Mesendoderm (in vitro differentiated cells): ENCODE results near the gene DHRS4L2.
A peak's percentile ranks its signal among the peaks of the same experiment; 100 is the strongest.
"Not testable (repeated sequence)": the region's sequence is repeated elsewhere in the genome, so short reads cannot be mapped to it uniquely, and the experiment has no call there.

Experiments
- DNase-seq: peaks from one replicate; pipeline ENCODE4 v3.0.0; 2013
- H2AK5ac ChIP-seq: 2 replicates; pipeline ENCODE4 v1.6.1; 2013; ENCODE audit warnings: low read length, inconsistent platforms
- H2BK120ac ChIP-seq: 2 replicates; pipeline ENCODE4 v1.6.1; 2013; ENCODE audit warnings: low read depth, mild to moderate bottlenecking, low read length, moderate library complexity, mixed read lengths
- H2BK15ac ChIP-seq: replicated peaks from 2 replicates; pipeline ENCODE4 v1.6.1; 2013; ENCODE audit warnings: low read depth, mild to moderate bottlenecking, moderate library complexity
- H2BK5ac ChIP-seq: 2 replicates; pipeline ENCODE4 v1.6.1; 2013; ENCODE audit warnings: low read length, inconsistent platforms
- H3K18ac ChIP-seq: 2 replicates; pipeline ENCODE4 v1.6.1; 2013; ENCODE audit warnings: mild to moderate bottlenecking, low read length, mixed read lengths
- H3K23ac ChIP-seq: one replicate; pipeline ENCODE4 v1.6.1; 2013; ENCODE audit warnings: low read length
- H3K27ac ChIP-seq: 2 replicates; pipeline ENCODE4 v1.5.1; 2013; ENCODE audit warnings: low read depth, mild to moderate bottlenecking, inconsistent platforms, low read length, moderate library complexity
- H3K27me3 ChIP-seq: 2 replicates; pipeline ENCODE4 v1.6.1; 2013; ENCODE audit warnings: low read length, control low read depth, mild to moderate bottlenecking, inconsistent platforms; ENCODE audit not compliant: insufficient read depth, poor library complexity
- H3K36me3 ChIP-seq: 2 replicates; pipeline ENCODE4 v1.6.1; 2013; ENCODE audit warnings: low read length, inconsistent platforms; ENCODE audit not compliant: control insufficient read depth, insufficient read depth
- H3K4ac ChIP-seq: one replicate; pipeline ENCODE4 v1.6.1; 2013; ENCODE audit warnings: low read depth, mild to moderate bottlenecking, low read length, moderate library complexity
- H3K4me1 ChIP-seq: 2 replicates; pipeline ENCODE4 v1.6.1; 2013; ENCODE audit warnings: low read depth, low read length, inconsistent platforms; ENCODE audit not compliant: control insufficient read depth
- H3K4me2 ChIP-seq: 2 replicates; pipeline ENCODE4 v1.6.1; 2013; ENCODE audit warnings: low read length
- H3K4me3 ChIP-seq: 2 replicates; pipeline ENCODE4 v1.5.1; 2013; ENCODE audit warnings: mild to moderate bottlenecking, low read length
- H3K56ac ChIP-seq: one replicate; pipeline ENCODE4 v1.6.1; 2013; ENCODE audit warnings: low read length
- H3K79me1 ChIP-seq: 2 replicates; pipeline ENCODE4 v1.6.1; 2013; ENCODE audit warnings: low read length, inconsistent platforms
- H3K79me2 ChIP-seq: 2 replicates; pipeline ENCODE4 v1.6.1; 2013; ENCODE audit warnings: mild to moderate bottlenecking, low read length; ENCODE audit not compliant: control insufficient read depth, insufficient read depth
- H3K9ac ChIP-seq: 2 replicates; pipeline ENCODE4 v1.6.1; 2013; ENCODE audit warnings: low read length, inconsistent platforms
- H4K5ac ChIP-seq: one replicate; pipeline ENCODE4 v1.6.1; 2013; ENCODE audit warnings: low read length
- H4K8ac ChIP-seq: one replicate; pipeline ENCODE4 v1.6.1; 2013; ENCODE audit warnings: low read depth, mild to moderate bottlenecking, control low read depth, low read length, moderate library complexity
- WGBS: extraction: QIAGEN DNeasy Blood & Tissue Kit; methylation state at CpG from one replicate; pipeline ENCODE4 v1.1.7; 2013; ENCODE audit warnings: low lambda C conversion rate, missing lambda C conversion rate; ENCODE audit not compliant: insufficient coverage; ENCODE audit errors: extremely low coverage; 5-methylcytosine and 5-hydroxymethylcytosine counted together

Gene DHRS4L2

GRCh38 chr14:23974041-23974440 is 14.7 kb upstream of the DHRS4L2 start:
- not testable (repeated sequence) for H2AK5ac ChIP-seq, H4K8ac ChIP-seq, H4K5ac ChIP-seq, H2BK15ac ChIP-seq, H3K9ac ChIP-seq, H3K79me2 ChIP-seq, H3K36me3 ChIP-seq, H3K4me1 ChIP-seq, H3K79me1 ChIP-seq, H3K4me3 ChIP-seq, H3K56ac ChIP-seq, H2BK5ac ChIP-seq, H3K18ac ChIP-seq, H3K4ac ChIP-seq, H3K4me2 ChIP-seq, DNase-seq, H2BK120ac ChIP-seq, H3K27me3 ChIP-seq, H3K27ac ChIP-seq, H3K23ac ChIP-seq

- not testable (repeated sequence) for H3K4ac ChIP-seq, H3K79me2 ChIP-seq, H2BK15ac ChIP-seq, H3K9ac ChIP-seq, H3K4me1 ChIP-seq, H4K5ac ChIP-seq, H3K27ac ChIP-seq, H3K27me3 ChIP-seq, H3K56ac ChIP-seq, H4K8ac ChIP-seq, H2BK5ac ChIP-seq, H2AK5ac ChIP-seq, H3K79me1 ChIP-seq, H2BK120ac ChIP-seq, H3K36me3 ChIP-seq, H3K23ac ChIP-seq, H3K18ac ChIP-seq, H3K4me2 ChIP-seq, H3K4me3 ChIP-seq
- peak; percentile 7 for DNase-seq
- no CpG with 5 or more reads among the region's 2 CpGs for WGBS
These were observed 11.5 kb upstream of the DHRS4L2 start for GRCh38 chr14:23977208-23977607.

GRCh38 chr14:23981951-23982813 is 6.5 kb upstream of the DHRS4L2 start:
- not testable (repeated sequence) for H3K23ac ChIP-seq, H2AK5ac ChIP-seq, H3K18ac ChIP-seq, H4K8ac ChIP-seq, H3K27me3 ChIP-seq, H3K9ac ChIP-seq, H3K79me1 ChIP-seq, H3K4me3 ChIP-seq, H3K4me1 ChIP-seq, H2BK15ac ChIP-seq, H2BK120ac ChIP-seq, H3K56ac ChIP-seq, H3K79me2 ChIP-seq, H3K27ac ChIP-seq, H3K36me3 ChIP-seq, DNase-seq, H2BK5ac ChIP-seq, H3K4ac ChIP-seq, H4K5ac ChIP-seq, H3K4me2 ChIP-seq
- no CpG with 5 or more reads among the region's 10 CpGs for WGBS

- Histone ChIP-seq H2BK120ac (no peak overlapping the region), H2BK5ac (no peak overlapping the region), H3K23ac (no peak overlapping the region), H3K79me1 (no peaks in the 10 kb centered on the region), H4K5ac (no peak overlapping the region), H3K56ac (no peak overlapping the region), H3K4me1 (no peaks in the 10 kb centered on the region), H2AK5ac (no peak overlapping the region), H3K18ac (no peak overlapping the region), H3K4ac (no peak overlapping the region), H4K8ac (no peak overlapping the region), H3K27ac (no peak overlapping the region), H3K27me3 (no peaks in the 10 kb centered on the region), H3K4me3 (no peak overlapping the region), H2BK15ac (no peak overlapping the region), H3K9ac (no peak overlapping the region), H3K36me3 (no peaks in the 10 kb centered on the region), H3K4me2 (no peak overlapping the region), H3K79me2 (no peaks in the 10 kb centered on the region)
- DNase-seq: no peak
- WGBS: no CpG with 5 or more reads among the region's 4 CpGs
These were observed 3.7 kb upstream of the DHRS4L2 start for GRCh38 chr14:23984891-23985602.

DNA sequence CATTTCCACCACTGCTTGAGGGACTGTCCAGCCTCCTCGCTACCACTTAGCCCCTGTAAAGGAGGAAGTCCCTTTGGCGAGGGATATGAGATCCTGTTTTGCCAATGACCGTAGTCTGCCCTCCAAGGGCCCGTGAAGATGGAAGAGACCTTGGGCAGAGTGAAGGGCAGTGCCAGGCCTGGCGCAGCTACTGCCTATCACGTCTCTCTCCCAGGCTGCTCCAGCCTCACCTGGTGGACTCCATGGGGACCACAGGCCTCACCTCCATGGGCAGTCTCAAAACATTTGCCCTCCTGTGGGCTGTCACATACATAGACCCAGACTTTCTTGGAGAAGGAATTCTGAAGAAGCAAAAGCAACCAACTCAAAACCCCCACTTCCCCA is 514 bp upstream of the DHRS4L2 start:
- H4K5ac ChIP-seq, H3K23ac ChIP-seq, H3K27ac ChIP-seq, H3K79me1 ChIP-seq, H3K18ac ChIP-seq, H3K36me3 ChIP-seq, H3K4me3 ChIP-seq, H3K4me1 ChIP-seq, H3K27me3 ChIP-seq, H3K9ac ChIP-seq, H2AK5ac ChIP-seq, H2BK15ac ChIP-seq, H3K4ac ChIP-seq, H3K56ac ChIP-seq, H2BK5ac ChIP-seq, H4K8ac ChIP-seq, H3K4me2 ChIP-seq, H3K79me2 ChIP-seq, DNase-seq, H2BK120ac ChIP-seq: not testable (repeated sequence)
- WGBS: no CpG with 5 or more reads among the region's 6 CpGs
